Measurements from ENCODE around the gene CSNK2B. TPM values are rescaled to one million over a fixed set of nuclear protein-coding genes. Genes with fewer than 3 reads are reported as not detected.

Gene CSNK2B
- polyA plus RNA-seq (2011; rRNA removed) (41.8 and 61.0 TPM in 2 replicates), polyA plus RNA-seq (2017; fragmentation: RNase III; extraction: RNeasy Plus Mini Kit Qiagen cat#74134 plus additional on column Dnase treatment) (134 to 141 TPM (median 141 TPM) in 3 replicates), polyA minus RNA-seq (2011; rRNA and poly(A)+ RNA removed) (84.6 and 91.4 TPM in 2 replicates)
- polyA plus RNA-seq (2012; cell fraction: cytosol; rRNA removed): 59.0 and 63.8 TPM in 2 replicates
- polyA plus RNA-seq (2012; cell fraction: nucleus; rRNA removed): 65.7 and 98.3 TPM in 2 replicates

- whole genome bisulfite sequencing (ENCODE audit: missing lambda C conversion rate): under 1% methylated on average over 25 of the region's 63 CpGs
- CTCF ChIA-PET: no interaction called here
- H3K4me2 ChIP-seq: peak within 1 kb of the TSS; percentile 94
- DNase-seq (ENCODE audit: low read depth in 1 of 2, low spot score in 1 of 2): peak; percentile 94 to 96
- POLR2A ChIA-PET: interaction anchor here (0.5 to 2.5 kb wide), 5 partner anchors 11 to 162 kb away, joined by 3 to 14 read pairs (median 6); partner anchors contain the start of genes BAG6, HSPA1B and VWA7
- peak; percentile 88 to 91 for ATAC-seq
- H3K9me3 ChIP-seq: no peaks in the 10 kb centered on the region
- no peak for FAIRE-seq
- H3K27ac ChIP-seq: peak within 1 kb of the TSS; percentile 90 to 97
- peak within 1 kb of the TSS; percentile 83 for H3K4me3 ChIP-seq
- TF ChIP-seq RAD21 (conservative IDR thresholded peaks at IDR 0.05 in 1 of 2, IDR thresholded peaks at IDR 0.05 in 1 of 2) (no peak), BCL3 (IDR thresholded peaks at IDR 0.05) (0 out of 3 replicates have a peak, but pooled peaks have one; percentile 41), POLR2AphosphoS2 (conservative IDR thresholded peaks at IDR 0.05; ENCODE audit: low read length) (no peak), USF2 (IDR thresholded peaks at IDR 0.05) (peak; percentile 46; the same call in 1 of the 2 replicates), TP53 (CRISPR knock-in tag; IDR thresholded peaks at IDR 0.05) (no peak), POLR2A (IDR thresholded peaks at IDR 0.05; ENCODE audit: low read length) (peak; percentile 49), RNF2 (IDR thresholded peaks at IDR 0.05; ENCODE audit: borderline replicate concordance, low read depth) (no peak), PHF8 (IDR thresholded peaks at IDR 0.05; ENCODE audit: borderline replicate concordance, low read depth) (peak; percentile 53), EHMT2 (IDR thresholded peaks at IDR 0.05; ENCODE audit: low read depth) (no peak), MAX (IDR thresholded peaks at IDR 0.05) (peak; percentile 44; the same call in 1 of the 2 replicates), JUN (IDR thresholded peaks at IDR 0.05) (peak in 1 of 2 experiments; percentile 68; a peak in 3 of 5 replicates), HES2 (IDR thresholded peaks at IDR 0.05) (no peak)
- peaks cover 24% of the 10 kb centered on the region for H3K4me1 ChIP-seq
These were observed at the start of gene CSNK2B for GRCh38 chr6:31665501-31666336. TSS of gene CSNK2B (plus strand) at chr6:31666080. CDS start at chr6:31666832, 752 bp downstream.

- 92% methylated on average over 2 of the region's 2 CpGs for WGBS (ENCODE audit: missing lambda C conversion rate)
- POLR2A ChIA-PET: no interaction called here
These were observed 48.9 kb upstream of the CSNK2B start for GRCh38 chr6:31617010-31617409.

More at GRCh38 chr6:31617010-31617409, 48.9 kb upstream of the CSNK2B start:
- CTCF ChIA-PET: interaction anchor here (1.1 kb wide), 1 partner anchor 18 kb away, joined by 8 read pairs; no protein-coding TSS in a partner anchor
- H3K4me1 ChIP-seq: peaks cover 6% of the 10 kb centered on the region
- no peak for DNase-seq (ENCODE audit: low read depth in 1 of 2, low spot score in 1 of 2)
- H3K27ac ChIP-seq: no peak overlapping the region
- no peak for FAIRE-seq
- TF ChIP-seq KDM5A (IDR thresholded peaks at IDR 0.05): no peak
- TF ChIP-seq HOXB13 (CRISPR knock-in tag; IDR thresholded peaks at IDR 0.05; ENCODE audit: low read depth): no peak
- no peak for TF ChIP-seq ZFP36 (IDR thresholded peaks at IDR 0.05; ENCODE audit: borderline replicate concordance, partially characterized antibody)
- no peak for TF ChIP-seq HOXB5 (CRISPR knock-in tag; IDR thresholded peaks at IDR 0.05)
- no peak for TF ChIP-seq RCOR1 (IDR thresholded peaks at IDR 0.05; ENCODE audit: low read depth, low read length)
- TF ChIP-seq NR3C1 (IDR thresholded peaks at IDR 0.05): no peak
- TF ChIP-seq CBX8 (IDR thresholded peaks at IDR 0.05): no peak
- no peak for TF ChIP-seq REST (IDR thresholded peaks at IDR 0.05)
- TF ChIP-seq CHD2 (IDR thresholded peaks at IDR 0.05; ENCODE audit: low read length, partially characterized antibody): no peak
- TF ChIP-seq ATOH8 (CRISPR knock-in tag; IDR thresholded peaks at IDR 0.05; ENCODE audit: low read depth): no peak
- H3K4me3 ChIP-seq: no peak overlapping the region
- H3K4me2 ChIP-seq: no peak overlapping the region
- H3K9me3 ChIP-seq: no peaks in the 10 kb centered on the region
- ATAC-seq: no peak
